Fibroblast of villous mesenchyme (primary cell): ENCODE data around the gene LAPTM5. TPM values are rescaled to one million over a fixed set of nuclear protein-coding genes. Genes with fewer than 3 reads are reported as not detected.
"Not testable (repeated sequence)": the region's sequence is repeated elsewhere in the genome, so short reads cannot be mapped to it uniquely, and the experiment has no call there.

ENCODE experiments used
- DNase-seq: peaks from one replicate; pipeline ENCODE4 v3.0.0-alpha.2; 2010; ENCODE audit warnings: low read depth
- H3K4me3 ChIP-seq: 2 replicates; pipeline ENCODE4 v1.5.1; 2011; ENCODE audit warnings: low read depth, mild to moderate bottlenecking, low read length
- total RNA-seq: library from RNA; depleted of rRNA; stranded (reverse); fragments of >200 nt; gene quantifications from 2 replicates; pipeline ENCODE4 v1.2.3, GENCODE V29; 2012
- TF ChIP-seq, protein P1 (sequence below): IDR thresholded peaks from 2 replicates; pipeline ENCODE4 v1.5.1; 2012; ENCODE audit warnings: low read depth, mild to moderate bottlenecking, low read length; ENCODE audit not compliant: insufficient read depth

LAPTM5 gene
- total RNA-seq, 1 donor, result not detected

DNA sequence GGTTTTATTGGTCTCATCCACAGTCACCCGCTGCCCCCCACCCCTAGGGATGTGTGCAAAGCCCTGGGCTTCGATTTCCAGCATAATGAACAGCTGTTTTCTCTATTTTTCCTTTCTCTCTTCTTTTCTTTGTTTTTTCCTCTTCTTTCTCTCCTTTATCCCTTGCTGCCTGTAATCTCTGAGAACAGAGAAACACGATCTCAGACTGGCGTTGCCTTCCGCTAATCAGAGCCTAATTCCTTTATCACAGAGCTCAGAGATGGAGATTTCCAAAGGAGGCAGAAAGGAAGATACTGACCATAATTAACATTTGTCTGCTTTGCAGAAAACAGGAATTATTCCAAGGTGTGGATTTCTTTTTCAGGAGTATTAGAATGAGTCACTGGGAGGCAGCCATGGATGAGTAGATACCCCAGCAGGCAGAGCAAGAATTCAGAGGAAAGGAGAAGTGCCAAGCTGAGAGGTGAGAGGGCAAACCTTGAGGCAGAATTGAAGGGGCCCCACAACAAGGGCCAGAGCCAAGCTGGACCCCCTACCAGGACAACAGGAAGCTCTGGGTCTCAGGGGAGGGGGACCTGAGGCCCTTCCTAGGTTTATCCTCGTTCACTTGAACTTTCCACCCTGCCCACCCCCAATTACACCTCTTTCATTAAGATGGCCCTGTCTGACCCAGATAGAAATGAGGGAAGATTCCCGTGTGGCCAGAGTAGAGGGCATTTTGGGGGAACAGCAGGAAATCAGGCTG lies 67.5 kb downstream of the LAPTM5 start:
- TF ChIP-seq, protein P1, sequence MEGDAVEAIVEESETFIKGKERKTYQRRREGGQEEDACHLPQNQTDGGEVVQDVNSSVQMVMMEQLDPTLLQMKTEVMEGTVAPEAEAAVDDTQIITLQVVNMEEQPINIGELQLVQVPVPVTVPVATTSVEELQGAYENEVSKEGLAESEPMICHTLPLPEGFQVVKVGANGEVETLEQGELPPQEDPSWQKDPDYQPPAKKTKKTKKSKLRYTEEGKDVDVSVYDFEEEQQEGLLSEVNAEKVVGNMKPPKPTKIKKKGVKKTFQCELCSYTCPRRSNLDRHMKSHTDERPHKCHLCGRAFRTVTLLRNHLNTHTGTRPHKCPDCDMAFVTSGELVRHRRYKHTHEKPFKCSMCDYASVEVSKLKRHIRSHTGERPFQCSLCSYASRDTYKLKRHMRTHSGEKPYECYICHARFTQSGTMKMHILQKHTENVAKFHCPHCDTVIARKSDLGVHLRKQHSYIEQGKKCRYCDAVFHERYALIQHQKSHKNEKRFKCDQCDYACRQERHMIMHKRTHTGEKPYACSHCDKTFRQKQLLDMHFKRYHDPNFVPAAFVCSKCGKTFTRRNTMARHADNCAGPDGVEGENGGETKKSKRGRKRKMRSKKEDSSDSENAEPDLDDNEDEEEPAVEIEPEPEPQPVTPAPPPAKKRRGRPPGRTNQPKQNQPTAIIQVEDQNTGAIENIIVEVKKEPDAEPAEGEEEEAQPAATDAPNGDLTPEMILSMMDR, result no peak
- no peak for DNase-seq
- no peak overlapping the region for H3K4me3 ChIP-seq

DNA sequence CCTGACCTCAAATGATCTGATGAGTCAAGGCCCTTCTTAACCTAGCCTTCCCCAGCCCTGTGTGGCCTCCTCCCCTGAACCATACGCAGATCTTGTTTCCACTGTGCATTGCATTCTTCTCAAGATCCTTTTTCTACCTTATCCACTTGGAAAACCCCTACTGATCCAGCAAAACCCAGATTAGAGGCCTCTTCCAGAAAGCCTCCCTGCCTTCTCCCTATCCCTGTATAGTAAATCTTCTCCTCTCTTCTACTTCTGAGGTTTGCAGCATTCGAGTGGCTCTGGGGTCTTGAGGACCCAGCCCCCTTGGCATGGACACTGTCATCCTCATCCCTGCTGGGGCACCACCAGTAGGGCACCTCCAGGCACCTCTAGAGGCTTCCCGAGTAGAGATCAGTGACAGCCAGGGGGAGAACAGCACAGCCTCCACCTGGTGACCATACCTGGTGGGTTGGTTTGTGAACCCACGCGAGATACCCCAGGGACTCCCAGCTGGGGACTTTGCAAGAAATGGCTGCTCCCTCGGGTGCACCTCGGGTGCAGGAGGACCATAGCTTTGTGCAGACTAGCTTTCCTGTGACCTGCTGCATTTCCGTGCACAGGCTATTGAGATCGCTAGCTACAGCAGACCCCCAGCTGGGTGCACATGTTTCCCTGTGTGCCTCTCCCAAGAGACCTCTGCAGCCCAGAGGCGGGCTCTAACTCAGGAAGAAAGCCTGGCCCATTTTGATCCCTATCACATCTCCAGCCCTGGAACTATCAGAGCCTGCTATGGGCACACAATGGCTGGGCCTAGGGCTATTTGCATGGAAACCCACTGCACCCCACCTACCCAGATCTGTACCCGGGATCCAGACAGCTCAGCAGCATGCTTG lies 68.4 kb downstream of the LAPTM5 start:
- no peak overlapping the region for H3K4me3 ChIP-seq
- TF ChIP-seq, protein P1, result no peak
- no peak for DNase-seq

DNA sequence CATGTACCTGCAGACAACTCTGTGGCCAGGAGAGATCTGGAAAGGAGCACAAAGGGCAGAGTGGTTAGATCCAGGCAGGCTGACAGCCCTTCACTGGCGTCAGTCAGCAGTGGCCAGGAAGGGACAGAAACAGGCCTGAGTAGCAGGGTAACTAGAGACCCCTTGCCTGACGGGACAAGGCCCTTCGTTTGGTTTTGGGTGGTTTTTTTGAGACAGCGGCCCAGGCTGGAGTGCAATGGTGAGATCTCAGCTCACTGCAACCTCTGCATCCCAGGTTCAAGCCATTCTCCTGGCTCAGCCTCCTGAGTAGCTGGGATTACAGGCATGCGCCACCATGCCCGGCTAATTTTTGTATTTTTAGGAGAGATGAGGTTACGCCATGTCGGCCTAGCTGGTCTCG lies 69.1 kb downstream of the LAPTM5 start:
- DNase-seq, H3K4me3 ChIP-seq: not testable (repeated sequence)

DNA sequence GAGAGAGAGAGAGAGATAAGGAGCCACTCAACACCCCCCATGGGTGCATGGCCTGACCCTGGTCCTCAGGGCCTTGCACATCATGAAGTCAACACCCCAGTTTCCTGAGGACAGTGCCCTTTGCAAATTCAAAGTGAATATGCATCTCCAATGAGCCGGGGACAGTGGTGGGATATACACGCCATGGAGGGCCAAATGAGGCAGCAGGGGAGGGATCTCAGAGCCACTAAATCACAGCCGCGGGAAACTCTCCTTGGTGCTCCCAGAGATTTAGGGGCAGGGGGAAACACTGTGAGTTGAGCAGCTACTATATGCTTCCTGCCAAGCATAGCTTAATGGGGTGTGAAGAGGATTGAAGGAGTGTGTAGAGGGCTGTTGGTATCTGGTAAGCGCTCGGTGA lies 69.7 kb downstream of the LAPTM5 start:
- H3K4me3 ChIP-seq, result no peak overlapping the region
- TF ChIP-seq, protein P1, result no peak
- no peak for DNase-seq

DNA sequence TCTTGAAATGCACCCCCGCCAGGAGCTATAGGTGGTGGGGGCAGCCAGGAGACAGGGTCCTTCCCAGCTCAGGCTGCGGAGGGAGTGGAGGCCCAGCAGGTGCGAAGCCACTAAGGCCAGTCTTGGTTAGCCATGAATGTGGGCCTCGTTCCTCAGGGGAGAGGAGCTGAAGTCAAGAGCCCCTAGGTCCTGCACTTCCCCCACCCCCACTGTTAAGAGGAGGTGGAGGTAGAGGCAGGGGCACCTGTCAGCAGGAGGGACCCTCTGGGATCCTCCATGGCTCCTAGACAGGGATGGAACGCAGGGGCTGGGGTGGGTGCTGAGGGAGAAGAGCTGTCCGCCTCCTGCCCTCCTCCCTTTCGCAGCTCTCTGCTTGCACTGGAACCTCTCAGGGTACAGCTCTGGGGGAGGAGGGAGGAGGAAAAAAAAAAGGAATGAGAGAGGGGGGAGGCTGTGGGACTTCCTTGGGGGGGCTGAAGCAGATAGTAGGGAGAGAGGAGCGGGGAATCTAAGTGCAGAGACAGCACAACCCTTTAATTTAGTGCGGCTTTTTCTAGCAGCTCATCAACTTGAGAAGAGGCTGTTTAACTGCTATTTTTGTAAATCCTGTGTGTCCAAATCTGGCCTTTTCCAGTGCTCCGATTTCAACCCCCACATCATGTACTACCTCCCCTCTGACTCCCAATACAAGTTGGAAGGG lies 71.2 kb downstream of the LAPTM5 start:
- no peak overlapping the region for H3K4me3 ChIP-seq
- TF ChIP-seq, protein P1, result no peak
- DNase-seq, result no peak

DNA sequence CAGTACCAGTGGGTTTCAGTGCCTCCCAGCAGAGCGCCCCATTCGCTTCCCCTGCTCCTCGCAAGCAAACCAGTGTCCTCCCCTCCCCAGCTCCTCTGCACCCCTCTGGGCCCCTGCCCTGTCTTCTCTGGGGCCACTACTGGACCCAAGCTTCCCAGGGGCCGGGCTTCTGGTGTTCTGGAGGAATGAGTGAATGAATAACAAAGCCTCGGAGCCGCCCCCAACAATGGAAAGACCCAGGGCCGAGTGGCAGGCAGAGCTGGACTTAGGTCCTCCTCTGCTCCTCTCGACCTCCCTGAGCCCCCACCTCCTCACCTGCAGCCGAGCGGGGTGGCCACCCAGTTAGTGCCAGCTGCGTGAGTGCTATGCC lies 71.8 kb downstream of the LAPTM5 start:
- TF ChIP-seq, protein P1, result no peak
- H3K4me3 ChIP-seq, result no peak overlapping the region
- no peak for DNase-seq
